HuH-7 (cell line): ENCODE measurements around the gene SASH1.
A peak's percentile ranks its signal among the peaks of the same experiment; 100 is the strongest.

Experiments
- DNase-seq: peaks from one replicate; pipeline ENCODE4 v3.0.0; 2011; ENCODE audit warnings: low spot score

Gene SASH1

GRCh38 chr6:148523551-148523950 is 180.9 kb downstream of the SASH1 start:
- no peak for DNase-seq

DNA sequence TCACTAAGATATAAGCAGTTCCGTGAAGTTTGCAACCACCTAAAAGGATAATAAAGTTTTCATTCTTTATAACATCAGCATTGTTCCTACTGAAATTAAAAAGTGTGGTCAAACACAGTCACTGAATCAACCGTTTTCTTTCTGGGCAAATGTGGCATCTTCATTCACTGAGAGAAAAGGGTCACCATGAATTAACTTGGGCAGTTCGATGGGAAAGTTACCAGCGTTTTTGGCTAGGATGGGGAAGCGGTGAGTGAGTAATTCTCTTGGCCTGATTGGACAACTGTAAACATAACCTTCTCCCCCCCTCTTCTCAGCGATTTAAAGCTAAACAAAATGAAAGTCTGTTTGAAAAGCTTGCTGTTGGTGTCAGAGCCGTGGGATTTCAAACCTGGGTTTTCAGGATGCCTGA is 181.8 kb downstream of the SASH1 start:
- no peak for DNase-seq

GRCh38 chr6:148524976-148525375 is 182.3 kb downstream of the SASH1 start:
- DNase-seq: no peak

- DNase-seq: no peak
These were observed 182.8 kb downstream of the SASH1 start for GRCh38 chr6:148525453-148525852.

- no peak for DNase-seq
These were observed 183.5 kb downstream of the SASH1 start for GRCh38 chr6:148526145-148526544.

- no peak for DNase-seq
These were observed 185.7 kb downstream of the SASH1 start for GRCh38 chr6:148528292-148528691.

DNA sequence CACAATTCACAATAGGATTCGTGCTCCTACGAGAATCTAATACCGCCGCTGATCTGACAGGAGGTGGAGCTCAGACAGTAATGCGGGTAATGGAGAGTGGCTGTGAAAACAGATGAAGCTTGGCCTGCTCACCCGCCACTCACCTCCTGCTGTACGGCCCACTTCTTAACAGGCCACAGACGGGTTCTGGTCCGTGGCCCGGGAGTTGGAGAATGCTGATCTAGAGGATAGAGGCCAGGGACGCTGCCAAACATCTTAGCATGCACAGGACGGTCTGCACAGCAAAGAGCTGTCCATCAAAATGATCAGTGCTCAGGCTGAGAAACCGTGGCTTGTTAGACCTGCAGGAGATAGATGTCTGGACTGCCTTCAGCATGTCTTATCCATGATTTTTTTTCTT is 186.4 kb downstream of the SASH1 start:
- no peak for DNase-seq

GRCh38 chr6:148530394-148530953 is 187.8 kb downstream of the SASH1 start:
- no peak for DNase-seq

GRCh38 chr6:148530976-148531375 is 188.3 kb downstream of the SASH1 start:
- DNase-seq: no peak

- DNase-seq: no peak
These were observed 190.1 kb downstream of the SASH1 start for GRCh38 chr6:148532698-148533097.

GRCh38 chr6:148533309-148534107 is 190.9 kb downstream of the SASH1 start:
- DNase-seq: no peak

GRCh38 chr6:148534871-148535270 is 192.2 kb downstream of the SASH1 start:
- DNase-seq: no peak

GRCh38 chr6:148535381-148535780 is 192.7 kb downstream of the SASH1 start:
- no peak for DNase-seq

GRCh38 chr6:148535976-148536375 is 193.3 kb downstream of the SASH1 start:
- no peak for DNase-seq

- DNase-seq: no peak
These were observed 195.9 kb downstream of the SASH1 start for GRCh38 chr6:148538261-148539190.

DNA sequence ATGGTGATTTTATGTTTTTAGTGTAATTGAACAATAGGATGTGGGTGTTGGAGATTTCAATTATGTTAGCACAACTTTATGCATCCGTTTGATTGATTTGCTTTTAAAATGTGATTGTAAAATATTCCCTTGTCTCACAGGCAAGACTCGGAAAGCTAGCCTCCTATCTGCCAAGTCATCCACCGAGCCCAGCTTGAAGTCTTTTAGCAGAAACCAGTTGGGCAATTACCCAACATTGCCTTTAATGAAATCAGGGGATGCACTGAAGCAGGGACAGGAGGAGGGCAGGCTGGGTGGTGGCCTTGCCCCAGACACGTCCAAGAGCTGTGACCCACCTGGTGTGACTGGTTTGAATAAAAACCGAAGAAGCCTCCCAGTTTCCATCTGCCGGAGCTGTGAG is 200.9 kb downstream of the SASH1 start:
- DNase-seq: no peak

DNA sequence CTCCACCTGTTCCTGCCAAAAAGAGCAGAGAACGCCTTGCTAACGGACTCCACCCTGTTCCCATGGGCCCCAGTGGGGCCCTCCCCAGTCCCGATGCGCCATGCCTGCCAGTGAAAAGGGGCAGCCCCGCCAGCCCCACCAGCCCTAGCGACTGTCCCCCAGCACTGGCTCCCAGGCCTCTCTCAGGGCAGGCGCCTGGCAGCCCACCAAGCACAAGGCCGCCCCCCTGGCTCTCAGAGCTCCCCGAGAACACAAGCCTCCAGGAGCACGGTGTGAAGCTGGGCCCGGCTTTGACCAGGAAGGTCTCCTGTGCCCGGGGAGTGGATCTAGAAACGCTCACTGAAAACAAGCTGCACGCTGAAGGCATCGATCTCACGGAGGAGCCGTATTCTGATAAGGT is 201.8 kb downstream of the SASH1 start:
- DNase-seq: no peak

DNA sequence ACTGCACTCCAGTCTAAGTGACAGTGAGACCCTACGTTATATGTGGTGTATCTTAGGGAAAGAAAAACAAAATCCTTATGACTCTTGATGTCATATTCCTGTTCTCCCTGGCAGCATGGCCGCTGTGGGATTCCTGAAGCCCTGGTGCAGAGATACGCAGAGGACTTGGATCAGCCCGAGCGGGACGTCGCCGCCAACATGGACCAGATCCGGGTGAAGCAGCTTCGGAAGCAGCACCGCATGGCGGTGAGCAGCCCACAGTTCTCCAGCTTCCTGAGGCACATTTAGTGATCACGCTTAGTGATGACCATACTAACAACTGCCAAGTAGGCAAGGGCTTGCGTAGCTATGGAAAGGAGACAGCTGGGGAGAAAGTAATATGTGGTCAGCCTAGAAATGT is 203.3 kb downstream of the SASH1 start:
- DNase-seq: no peak

- DNase-seq: no peak
These were observed 204.5 kb downstream of the SASH1 start for GRCh38 chr6:148547110-148547509.

DNA sequence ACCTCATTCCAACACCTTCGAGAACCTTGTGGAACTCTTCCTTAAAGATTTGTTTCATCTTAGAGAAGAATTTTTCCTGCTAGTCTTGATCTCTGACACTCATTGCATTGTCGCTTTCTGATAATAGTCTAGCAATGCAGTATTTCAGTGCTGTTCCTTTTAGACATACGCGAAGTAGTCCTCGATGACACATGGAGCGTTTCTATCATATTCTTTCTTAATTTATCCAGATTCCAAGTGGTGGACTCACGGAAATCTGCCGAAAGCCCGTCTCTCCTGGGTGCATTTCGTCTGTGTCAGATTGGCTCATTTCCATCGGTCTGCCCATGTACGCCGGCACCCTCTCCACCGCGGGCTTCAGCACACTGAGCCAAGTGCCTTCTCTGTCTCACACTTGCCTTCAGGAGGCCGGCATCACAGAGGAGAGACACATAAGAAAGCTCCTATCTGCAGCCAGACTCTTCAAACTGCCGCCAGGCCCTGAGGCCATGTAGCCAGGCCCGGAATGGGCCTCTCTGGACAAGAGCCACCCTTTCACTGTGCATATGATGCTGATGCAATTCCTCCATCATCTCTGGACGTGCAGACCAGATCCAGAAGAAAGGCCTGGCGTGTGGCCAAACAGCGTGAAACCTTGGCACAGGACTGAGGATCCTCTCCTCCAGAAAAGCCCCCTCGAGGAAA is 205.6 kb downstream of the SASH1 start:
- no peak for DNase-seq

DNA sequence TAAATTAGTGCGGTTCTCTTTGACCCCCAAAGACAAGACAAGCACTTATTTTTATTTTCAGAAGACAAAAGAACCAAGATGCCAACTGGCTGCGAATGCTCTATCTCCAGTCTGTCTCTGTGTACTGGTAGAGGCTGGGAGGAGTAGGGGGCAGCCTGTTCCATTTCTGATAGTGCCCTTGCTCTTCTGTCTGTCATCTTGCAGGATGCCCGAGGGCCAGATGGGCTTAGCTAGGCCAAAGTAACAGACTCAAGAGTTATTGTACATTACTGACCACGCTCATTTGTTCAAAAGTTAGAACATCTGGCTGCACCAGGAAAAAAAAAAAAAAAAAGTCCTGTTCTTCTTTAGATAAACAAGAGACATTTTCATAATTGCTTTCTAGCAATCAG is 206.1 kb downstream of the SASH1 start:
- no peak for DNase-seq

- DNase-seq: peak; percentile 63
These were observed 207.9 kb downstream of the SASH1 start for GRCh38 chr6:148550569-148550968.
